HFFc6 (cell line): ENCODE data around the gene LIME1. TPM values are rescaled to one million over a fixed set of nuclear protein-coding genes. Genes with fewer than 3 reads are reported as not detected.

ENCODE experiments used
- DNase-seq: peaks from one replicate; pipeline ENCODE4 v3.0.0-alpha.2; 2018
- H3K27ac Mint-ChIP-seq: 2 replicates; pipeline ENCODE4 v1.8.0; 2020; ENCODE audit warnings: mild to moderate bottlenecking, mixed read lengths
- H3K27me3 Mint-ChIP-seq: 2 replicates; pipeline ENCODE4 v1.8.0; 2021; ENCODE audit warnings: mild to moderate bottlenecking, moderate library complexity, mixed read lengths; ENCODE audit not compliant: insufficient read depth
- H3K36me3 Mint-ChIP-seq: 2 replicates; pipeline ENCODE4 v1.8.0; 2021; ENCODE audit warnings: low read depth, mixed read lengths
- H3K4me1 Mint-ChIP-seq: 2 replicates; pipeline ENCODE4 v1.8.0; 2020; ENCODE audit warnings: low read depth, mixed read lengths
- H3K4me3 Mint-ChIP-seq: 2 replicates; pipeline ENCODE4 v1.8.0; 2020; ENCODE audit warnings: mild to moderate bottlenecking, moderate library complexity, mixed read lengths
- H3K9me3 Mint-ChIP-seq: 2 replicates; pipeline ENCODE4 v1.8.0; 2020; ENCODE audit warnings: mild to moderate bottlenecking, mixed read lengths
- total RNA-seq, 6 experiments: library from RNA; stranded (reverse); fragmentation: NEBNext Ultra II Directional; extraction: Animal tissue kit (Norgen Biotek cat#: 25700); gene quantifications; 2 replicates in 1 of 6; 3 replicates in 5 of 6; pipeline ENCODE4 v1.2.3, GENCODE V29; 2021
- TF ChIP-seq, protein P1 (sequence below): fragments of 200-600 bp; sonication (generic); IDR thresholded peaks from 2 replicates; pipeline ENCODE4 v1.5.0; 2021; ENCODE audit warnings: antibody characterized with exemption, mild to moderate bottlenecking

LIME1 gene
- total RNA-seq, 6 experiments from 2014 or later = 3.4 to 6.1 (median 4.6) TPM

DNA sequence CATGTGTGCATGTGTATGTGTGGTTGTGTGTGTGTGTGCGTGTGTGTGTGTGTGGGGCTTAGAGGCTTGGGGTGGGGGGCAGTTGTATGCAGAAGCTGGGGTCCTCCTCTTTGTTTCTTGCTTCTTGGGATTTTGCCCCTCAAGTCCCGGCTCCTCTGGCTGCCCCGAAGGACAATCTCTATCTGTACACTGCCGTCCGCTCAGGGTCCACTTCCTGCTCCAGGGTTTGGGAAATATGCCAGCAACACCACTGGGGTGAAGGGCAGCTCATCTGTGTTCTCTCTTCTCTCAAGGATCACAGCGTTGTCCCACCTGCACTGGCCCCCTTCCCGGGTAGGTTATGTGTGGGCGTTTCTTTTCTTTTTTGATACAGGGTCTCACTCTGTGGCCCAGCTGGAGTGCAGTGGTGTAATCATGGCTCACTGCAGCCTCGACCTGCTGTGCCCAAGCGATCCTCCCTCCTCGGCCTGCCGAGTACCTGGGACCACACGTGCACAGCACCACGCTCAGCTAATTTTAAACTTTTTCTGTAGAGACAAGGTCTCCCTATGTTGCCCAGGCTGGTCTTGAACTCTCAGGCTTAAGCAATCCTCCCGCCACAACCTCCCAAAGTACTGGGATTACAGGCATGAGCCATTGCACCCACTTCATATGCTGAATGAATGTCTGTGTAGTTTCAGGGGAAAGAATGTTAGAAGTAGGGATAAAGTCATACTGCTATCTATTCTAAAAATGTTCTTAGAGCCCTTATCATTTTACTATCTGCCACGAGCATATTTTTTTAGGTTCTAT lies 28.8 kb downstream of the LIME1 start:
- no peaks in the 10 kb centered on the region for H3K9me3 Mint-ChIP-seq
- no peaks in the 10 kb centered on the region for H3K36me3 Mint-ChIP-seq
- H3K27me3 Mint-ChIP-seq = peaks cover 20% of the 10 kb centered on the region
- H3K27ac Mint-ChIP-seq = no peak overlapping the region
- TF ChIP-seq, protein P1, sequence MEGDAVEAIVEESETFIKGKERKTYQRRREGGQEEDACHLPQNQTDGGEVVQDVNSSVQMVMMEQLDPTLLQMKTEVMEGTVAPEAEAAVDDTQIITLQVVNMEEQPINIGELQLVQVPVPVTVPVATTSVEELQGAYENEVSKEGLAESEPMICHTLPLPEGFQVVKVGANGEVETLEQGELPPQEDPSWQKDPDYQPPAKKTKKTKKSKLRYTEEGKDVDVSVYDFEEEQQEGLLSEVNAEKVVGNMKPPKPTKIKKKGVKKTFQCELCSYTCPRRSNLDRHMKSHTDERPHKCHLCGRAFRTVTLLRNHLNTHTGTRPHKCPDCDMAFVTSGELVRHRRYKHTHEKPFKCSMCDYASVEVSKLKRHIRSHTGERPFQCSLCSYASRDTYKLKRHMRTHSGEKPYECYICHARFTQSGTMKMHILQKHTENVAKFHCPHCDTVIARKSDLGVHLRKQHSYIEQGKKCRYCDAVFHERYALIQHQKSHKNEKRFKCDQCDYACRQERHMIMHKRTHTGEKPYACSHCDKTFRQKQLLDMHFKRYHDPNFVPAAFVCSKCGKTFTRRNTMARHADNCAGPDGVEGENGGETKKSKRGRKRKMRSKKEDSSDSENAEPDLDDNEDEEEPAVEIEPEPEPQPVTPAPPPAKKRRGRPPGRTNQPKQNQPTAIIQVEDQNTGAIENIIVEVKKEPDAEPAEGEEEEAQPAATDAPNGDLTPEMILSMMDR = no peak
- H3K4me1 Mint-ChIP-seq = no peaks in the 10 kb centered on the region
- H3K4me3 Mint-ChIP-seq = no peak overlapping the region
- DNase-seq = no peak

DNA sequence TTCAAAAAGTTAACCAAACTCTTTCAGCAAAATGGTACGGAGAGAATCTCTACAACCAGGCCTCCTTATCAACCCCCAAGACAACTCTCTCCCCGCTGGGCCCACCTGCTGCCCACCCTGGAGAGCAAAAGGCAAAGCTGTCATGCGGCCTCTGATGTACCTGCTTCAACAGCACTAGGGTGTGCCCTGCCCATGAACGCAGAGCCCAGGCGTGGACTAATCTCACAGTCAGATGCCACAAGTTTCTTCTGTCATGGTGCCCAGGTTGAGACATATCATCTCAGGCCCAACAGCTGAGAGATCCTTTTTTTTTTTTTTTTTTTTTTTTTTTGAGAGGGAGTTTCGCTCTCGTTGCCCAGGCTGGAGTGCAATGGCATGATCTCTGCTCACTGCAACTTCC lies 29.4 kb downstream of the LIME1 start:
- no peak for DNase-seq
- Mint-ChIP-seq H3K27me3 (peaks cover 20% of the 10 kb centered on the region), H3K4me1 (no peaks in the 10 kb centered on the region), H3K36me3 (no peaks in the 10 kb centered on the region), H3K9me3 (no peaks in the 10 kb centered on the region), H3K4me3 (no peak overlapping the region), H3K27ac (no peak overlapping the region)
- TF ChIP-seq, protein P1 = no peak

DNA sequence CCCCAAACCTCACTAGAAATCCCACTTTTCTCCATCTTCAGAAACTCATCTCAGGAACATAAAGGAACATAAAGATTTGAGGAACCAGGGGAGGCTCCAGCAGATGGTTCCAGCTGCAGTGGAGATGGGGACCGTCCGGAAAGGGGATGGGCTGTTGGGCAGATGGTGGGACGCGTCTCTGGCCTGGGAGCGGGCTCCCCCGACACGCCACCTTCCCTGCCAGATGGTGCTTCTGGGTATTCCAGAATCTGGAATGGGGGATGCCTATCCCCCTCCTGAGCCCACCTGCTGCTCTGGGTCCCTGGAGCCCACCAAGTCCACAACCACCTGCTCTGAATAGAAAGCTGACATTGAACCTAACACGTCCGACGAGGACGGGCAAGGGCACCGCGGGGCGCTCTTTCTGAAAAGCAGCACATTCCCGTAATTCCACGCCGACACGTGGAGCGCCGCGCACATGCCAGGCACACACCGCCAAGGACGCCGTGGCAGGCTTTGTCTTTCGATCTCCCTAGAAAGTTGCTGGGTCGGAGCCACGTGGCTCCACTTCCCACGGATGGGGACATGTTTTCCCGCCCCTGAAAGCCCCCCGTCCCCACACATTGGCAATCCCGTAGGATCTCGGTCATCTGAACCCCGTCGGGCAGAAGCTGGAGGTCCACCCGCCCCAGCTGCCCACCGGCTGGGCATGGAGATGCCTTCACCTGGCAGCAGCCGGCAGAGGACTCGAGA lies 30.4 kb downstream of the LIME1 start:
- Mint-ChIP-seq H3K27me3 (peaks cover 20% of the 10 kb centered on the region), H3K4me1 (no peaks in the 10 kb centered on the region), H3K36me3 (no peaks in the 10 kb centered on the region), H3K4me3 (no peak overlapping the region), H3K27ac (no peak overlapping the region), H3K9me3 (no peaks in the 10 kb centered on the region)
- DNase-seq = no peak
- TF ChIP-seq, protein P1 = no peak

- Mint-ChIP-seq H3K27ac (no peak overlapping the region), H3K9me3 (no peaks in the 10 kb centered on the region), H3K27me3 (peaks cover 20% of the 10 kb centered on the region), H3K4me1 (no peaks in the 10 kb centered on the region; the same call in 1 of the 2 replicates), H3K4me3 (no peak overlapping the region), H3K36me3 (no peaks in the 10 kb centered on the region)
- no peak for DNase-seq
- TF ChIP-seq, protein P1 = no peak
Observed at GRCh38 chr20:63767456-63767855, 31.0 kb downstream of the LIME1 start.

DNA sequence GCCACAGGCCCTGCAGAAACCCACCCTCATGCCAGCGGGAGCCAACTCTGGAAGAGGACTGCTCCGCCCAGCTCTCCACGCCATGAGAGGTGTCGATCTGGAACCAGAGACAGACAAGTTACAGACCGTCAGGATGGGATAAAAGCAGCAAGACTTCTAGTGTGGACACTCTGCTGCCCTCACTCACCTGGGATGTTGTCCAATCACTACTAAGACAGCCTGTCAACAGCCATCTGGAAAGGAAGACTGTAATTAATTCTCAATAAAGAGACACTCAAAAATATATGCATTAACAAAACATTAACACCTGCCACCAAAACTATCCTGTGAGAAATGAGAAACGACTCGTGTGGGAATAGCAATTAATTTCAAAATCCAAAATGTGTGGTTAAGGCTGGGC lies 31.4 kb downstream of the LIME1 start:
- TF ChIP-seq, protein P1 = no peak
- H3K4me3 Mint-ChIP-seq = no peak overlapping the region
- no peaks in the 10 kb centered on the region for H3K36me3 Mint-ChIP-seq
- H3K27me3 Mint-ChIP-seq = peaks cover 20% of the 10 kb centered on the region
- H3K27ac Mint-ChIP-seq = no peak overlapping the region
- peaks cover 3% of the 10 kb centered on the region; the same call in 1 of the 2 replicates for H3K4me1 Mint-ChIP-seq
- H3K9me3 Mint-ChIP-seq = no peaks in the 10 kb centered on the region
- no peak for DNase-seq
